Left lung (tissue), 10 donors: ENCODE measurements around the gene ZNF524. TPM values are rescaled to one million over a fixed set of nuclear protein-coding genes. Genes with fewer than 3 reads are reported as not detected.
A peak's percentile ranks its signal among the peaks of the same experiment; 100 is the strongest.

ENCODE experiments used
- ATAC-seq: fragments of 200-7000 bp; cut with Tn5 transposase; one replicate; pipeline ENCODE4 v1.9.1; 2020; ENCODE audit warnings: moderate library complexity
- DNase-seq, 4 donors: peaks; one replicate each; pipeline ENCODE4 v3.0.0-alpha.2; 2013 to 2020
- H3K27ac ChIP-seq, 2 donors: fragments of 200-600 bp; sonication (generic) in 1 of 2; one replicate each; pipeline versions ENCODE4 v1.5.0 to v1.8.0; 2020 to 2021
- H3K27me3 ChIP-seq, 2 donors: fragments of 200-600 bp; sonication (generic) in 1 of 2; one replicate each; pipeline versions ENCODE4 v1.5.0 to v1.8.0; 2020 to 2021
- H3K36me3 ChIP-seq, 2 donors: fragments of 200-600 bp; sonication (generic) in 1 of 2; one replicate each; pipeline versions ENCODE4 v1.5.0 to v1.8.0; 2020 to 2021
- H3K4me1 ChIP-seq, 2 donors: fragments of 200-600 bp; one replicate each; pipeline ENCODE4 v1.8.0; 2021
- H3K4me3 ChIP-seq, 2 donors: fragments of 200-600 bp; sonication (generic) in 1 of 2; one replicate each; pipeline versions ENCODE4 v1.5.0 to v1.8.0; 2020 to 2021; ENCODE audit warnings: mild to moderate bottlenecking in 1 of 2
- H3K9me3 ChIP-seq, 2 donors: fragments of 200-600 bp; sonication (generic) in 1 of 2; one replicate each; pipeline versions ENCODE4 v1.5.0 to v1.8.0; 2020 to 2021
- CTCF ChIP-seq, 2 donors: fragments of 200-600 bp; sonication (generic) in 1 of 2; IDR thresholded peaks; one replicate each; pipeline versions ENCODE4 v1.5.0 to v1.8.0; 2021; ENCODE audit warnings: antibody characterized with exemption in 2 of 2
- intact Hi-C, 2 donors: fragments of 100-400 bp; cut with DNase I; formaldehyde crosslinking; loops; one replicate each; pipeline versions ENCODE4 v1.11.2 to v1.14.2; 2022
- polyA plus RNA-seq, 6 donors: library from polyadenylated mRNA; unstranded; fragments of 120-200 nt; gene quantifications; one replicate each; pipeline ENCODE4 v1.2.1, GENCODE V29; 2013; ENCODE audit not compliant: insufficient read length in 6 of 6
- total RNA-seq, 2 donors: library from RNA; stranded (reverse); fragmentation: NEBNext Ultra II Directional; extraction: Animal tissue kit (Norgen Biotek cat#: 25700); gene quantifications; one replicate each; pipeline ENCODE4 v1.2.1, GENCODE V29; 2021
- donor health status: DM: no; HTN: yes; CAD: no.
- donor health status: DM: no; HTN: no; CAD: no.

ZNF524 gene
- total and polyA plus RNA-seq, 8 donors = 4.9 to 22.4 (median 7.8) TPM

- no peak overlapping the region for H3K4me3 ChIP-seq
- peak in 1 of 4 donors; percentile 63 for DNase-seq
- H3K36me3 ChIP-seq = peaks cover 0 to 9% of the 10 kb centered on the region in 2 donors
- H3K27me3 ChIP-seq = no peaks in the 10 kb centered on the region
- no peak overlapping the region for H3K27ac ChIP-seq
- intact Hi-C loops = no loop called here
- no peaks in the 10 kb centered on the region for H3K9me3 ChIP-seq
- peaks cover 11 to 57% of the 10 kb centered on the region in 2 donors for H3K4me1 ChIP-seq
- no peak for ATAC-seq
- TF ChIP-seq CTCF (IDR thresholded peaks at IDR 0.05) = no peak
These were observed 23.0 kb downstream of the ZNF524 start for GRCh38 chr19:55623130-55623529.

- Histone ChIP-seq H3K27me3 (no peaks in the 10 kb centered on the region), H3K27ac (peak overlapping the region in 1 of 2 donors; percentile 88), H3K4me1 (peaks cover 11 to 53% of the 10 kb centered on the region in 2 donors), H3K4me3 (peak overlapping the region in 1 of 2 donors; percentile 45), H3K36me3 (peaks cover 0 to 9% of the 10 kb centered on the region in 2 donors), H3K9me3 (no peaks in the 10 kb centered on the region)
- ATAC-seq (no peak), DNase-seq (no peak)
- TF ChIP-seq CTCF (IDR thresholded peaks at IDR 0.05) = no peak
- intact Hi-C loops = no loop called here
These were observed 23.5 kb downstream of the ZNF524 start for GRCh38 chr19:55623561-55623960.

GRCh38 chr19:55624109-55625003 is 24.3 kb downstream of the ZNF524 start, which contains the start of gene ZNF784:
ZNF784 (minus strand) TSS chr19:55624566; CDS start chr19:55624561, 5 bp downstream.
- H3K27ac ChIP-seq = peak within 1 kb of the TSS; percentile 88 to 91
- peak within 1 kb of the TSS; percentile 30 to 45 for H3K4me3 ChIP-seq
- TF ChIP-seq CTCF (IDR thresholded peaks at IDR 0.05) = no peak
- peak; percentile 92 to 97 (median 94) for DNase-seq
- H3K4me1 ChIP-seq = peaks cover 8 to 45% of the 10 kb centered on the region in 2 donors
- no peaks in the 10 kb centered on the region for H3K9me3 ChIP-seq
- peak; percentile 96 for ATAC-seq
- intact Hi-C loops = no loop called here
- no peaks in the 10 kb centered on the region for H3K27me3 ChIP-seq
- peaks cover 0 to 9% of the 10 kb centered on the region in 2 donors for H3K36me3 ChIP-seq

- ATAC-seq (no peak), DNase-seq (peak in 1 of 4 donors; percentile 67)
- peaks cover 0 to 9% of the 10 kb centered on the region in 2 donors for H3K36me3 ChIP-seq
- peak overlapping the region in 1 of 2 donors; percentile 88 for H3K27ac ChIP-seq
- H3K9me3 ChIP-seq = no peaks in the 10 kb centered on the region
- intact Hi-C loops = no loop called here
- peak overlapping the region; percentile 30 to 45 for H3K4me3 ChIP-seq
- H3K27me3 ChIP-seq = no peaks in the 10 kb centered on the region
- no peak for TF ChIP-seq CTCF (IDR thresholded peaks at IDR 0.05)
- peaks cover 3 to 38% of the 10 kb centered on the region in 2 donors for H3K4me1 ChIP-seq
These were observed 24.9 kb downstream of the ZNF524 start for GRCh38 chr19:55625004-55625326.

GRCh38 chr19:55626350-55626749 is 26.3 kb downstream of the ZNF524 start:
- Histone ChIP-seq H3K27me3 (no peaks in the 10 kb centered on the region), H3K36me3 (peaks cover 0 to 9% of the 10 kb centered on the region in 2 donors), H3K4me1 (peaks cover 3 to 25% of the 10 kb centered on the region in 2 donors), H3K4me3 (no peak overlapping the region), H3K9me3 (no peaks in the 10 kb centered on the region), H3K27ac (no peak overlapping the region)
- DNase-seq = no peak
- no peak for ATAC-seq
- TF ChIP-seq CTCF (IDR thresholded peaks at IDR 0.05) = no peak
- intact Hi-C loops = no loop called here
